ENCODE measurements around the gene GPX3. TPM values are rescaled to one million over a fixed set of nuclear protein-coding genes. Genes with fewer than 3 reads are reported as not detected.
A peak's percentile ranks its signal among the peaks of the same experiment; 100 is the strongest.

The GPX3 gene
- total and polyA plus RNA-seq, 2 donors (not counting 1 experiment from before 2014, with no cell fraction given) = 182 to 267 TPM

DNA sequence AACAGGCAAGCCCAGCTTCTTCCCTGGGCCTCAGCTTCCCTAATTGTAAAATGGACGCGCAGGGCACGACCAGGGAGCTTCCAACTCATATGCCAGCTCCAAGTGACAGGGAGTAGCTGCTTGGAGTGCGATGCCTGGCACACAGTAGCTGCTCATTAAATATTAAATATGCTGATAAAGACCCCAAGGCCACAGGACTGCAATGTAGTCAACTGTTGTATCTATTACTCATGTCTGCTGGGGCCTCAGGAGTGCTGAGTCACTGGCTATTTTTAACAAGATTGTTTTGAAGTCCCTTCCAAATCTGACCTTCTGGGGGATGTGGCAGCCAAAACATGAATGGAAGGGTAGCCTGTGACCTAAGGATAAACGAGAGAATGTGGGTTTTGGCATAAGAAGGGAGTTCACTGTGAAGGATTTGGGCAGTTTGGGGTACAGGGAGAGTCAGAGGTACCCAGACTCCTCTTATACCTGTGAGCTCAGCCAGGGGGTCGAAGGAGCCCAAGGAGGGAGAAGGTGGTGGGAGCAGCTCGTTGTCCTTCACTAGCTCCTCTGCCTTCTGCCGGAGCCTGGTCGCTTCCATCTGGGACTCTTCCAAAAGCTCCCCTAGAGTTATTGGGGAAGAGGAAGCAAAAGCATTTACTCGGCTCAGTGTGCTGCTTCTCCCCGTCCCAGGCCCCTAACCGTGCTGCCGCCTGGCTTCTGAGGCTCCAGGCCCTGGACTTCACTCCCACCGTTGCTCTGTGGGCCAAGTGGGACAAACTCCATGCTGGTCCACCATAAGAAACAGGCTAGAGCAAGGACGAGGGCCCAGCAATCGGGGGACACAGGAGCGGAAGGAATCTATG, 43.0 kb downstream of the GPX3 start:
- H3K4me1 ChIP-seq (ENCODE audit: control insufficient read depth, extremely low read depth, insufficient read depth, low read length) = peaks cover 26% of the 10 kb centered on the region
- H2AFZ ChIP-seq (ENCODE audit: low read length) = no peak overlapping the region
- no peaks in the 10 kb centered on the region for H3K9me3 ChIP-seq (ENCODE audit: control insufficient read depth, insufficient read depth, low read depth, low read length)
- peak; percentile 75 to 91 for DNase-seq (ENCODE audit: low read depth in 2 of 2)
- no peak for TF ChIP-seq CTCF (conservative IDR thresholded peaks at IDR 0.05 in 1 of 2, IDR thresholded peaks at IDR 0.05 in 1 of 2; ENCODE audit: low read depth in 1 of 2, low read length in 2 of 2)
- no peak for TF ChIP-seq EZH2 (IDR thresholded peaks at IDR 0.05; ENCODE audit: low read length, missing control alignments)
- peaks cover 1% of the 10 kb centered on the region for H4K20me1 ChIP-seq (ENCODE audit: control insufficient read depth, extremely low read depth, insufficient read depth, low read length)
- peaks cover 2% of the 10 kb centered on the region for H3K79me2 ChIP-seq (ENCODE audit: control insufficient read depth, insufficient read depth, low read length)
- H3K4me2 ChIP-seq (ENCODE audit: extremely low read depth, insufficient read depth, low read length) = peak overlapping the region; percentile 76
- peaks cover 7% of the 10 kb centered on the region for H3K36me3 ChIP-seq (ENCODE audit: control insufficient read depth, insufficient read depth, low read length)
- no peaks in the 10 kb centered on the region for H3K27me3 ChIP-seq (ENCODE audit: control insufficient read depth, insufficient read depth, low read length)
- H3K27ac ChIP-seq (ENCODE audit: insufficient read depth, low read length) = peak overlapping the region; percentile 80
- H3K9ac ChIP-seq (ENCODE audit: insufficient read depth, low read length) = no peak overlapping the region
- H3K4me3 ChIP-seq (replicated peaks in 1 of 4; ENCODE audit: control extremely low read depth in 1 of 4, insufficient read depth in 1 of 4, low read depth in 3 of 4, low read length in 4 of 4) = peak overlapping the region in 1 of 4 experiments; percentile 25

- Histone ChIP-seq H3K79me2 (ENCODE audit: control insufficient read depth, insufficient read depth, low read length) (peaks cover 2% of the 10 kb centered on the region), H3K27me3 (ENCODE audit: control insufficient read depth, insufficient read depth, low read length) (no peaks in the 10 kb centered on the region), H2AFZ (ENCODE audit: low read length) (no peak overlapping the region), H3K9ac (ENCODE audit: insufficient read depth, low read length) (no peak overlapping the region), H4K20me1 (ENCODE audit: control insufficient read depth, extremely low read depth, insufficient read depth, low read length) (peaks cover 1% of the 10 kb centered on the region), H3K4me1 (ENCODE audit: control insufficient read depth, extremely low read depth, insufficient read depth, low read length) (peaks cover 28% of the 10 kb centered on the region), H3K9me3 (ENCODE audit: control insufficient read depth, insufficient read depth, low read depth, low read length) (no peaks in the 10 kb centered on the region), H3K27ac (ENCODE audit: insufficient read depth, low read length) (no peak overlapping the region), H3K4me3 (replicated peaks in 1 of 4; ENCODE audit: control extremely low read depth in 1 of 4, insufficient read depth in 1 of 4, low read depth in 3 of 4, low read length in 4 of 4) (no peak overlapping the region), H3K36me3 (ENCODE audit: control insufficient read depth, insufficient read depth, low read length) (peaks cover 5% of the 10 kb centered on the region), H3K4me2 (ENCODE audit: extremely low read depth, insufficient read depth, low read length) (no peak overlapping the region)
- DNase-seq (ENCODE audit: low read depth in 2 of 2) = no peak
- TF ChIP-seq CTCF (conservative IDR thresholded peaks at IDR 0.05 in 1 of 2, IDR thresholded peaks at IDR 0.05 in 1 of 2; ENCODE audit: low read depth in 1 of 2, low read length in 2 of 2) (no peak), EZH2 (IDR thresholded peaks at IDR 0.05; ENCODE audit: low read length, missing control alignments) (no peak)
Measured at GRCh38 chr5:151064916-151065499, 44.6 kb downstream of the GPX3 start.

DNA sequence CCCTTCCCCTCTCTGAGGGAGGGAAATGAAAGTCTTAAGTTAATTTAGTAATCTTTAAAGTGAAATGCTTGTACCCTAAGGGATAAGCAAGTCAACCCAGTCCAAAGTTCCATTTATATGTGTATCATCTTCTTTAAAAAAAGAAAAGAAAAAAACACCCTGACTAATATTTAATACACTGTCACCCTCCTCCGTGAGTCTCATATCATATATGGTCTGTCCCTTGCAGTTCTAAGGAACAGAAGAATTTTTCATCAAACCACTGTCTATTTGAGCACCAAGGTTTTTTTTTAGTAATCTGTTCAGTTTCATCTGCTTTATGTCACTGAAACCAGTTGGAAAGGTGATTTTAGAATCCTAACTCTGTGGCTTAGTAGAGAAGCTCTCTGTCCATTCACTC, 45.2 kb downstream of the GPX3 start:
- peaks cover 27% of the 10 kb centered on the region for H3K4me1 ChIP-seq (ENCODE audit: control insufficient read depth, extremely low read depth, insufficient read depth, low read length)
- no peaks in the 10 kb centered on the region for H3K27me3 ChIP-seq (ENCODE audit: control insufficient read depth, insufficient read depth, low read length)
- peaks cover 2% of the 10 kb centered on the region for H3K79me2 ChIP-seq (ENCODE audit: control insufficient read depth, insufficient read depth, low read length)
- no peak overlapping the region for H3K27ac ChIP-seq (ENCODE audit: insufficient read depth, low read length)
- H2AFZ ChIP-seq (ENCODE audit: low read length) = no peak overlapping the region
- no peak for TF ChIP-seq CTCF (conservative IDR thresholded peaks at IDR 0.05 in 1 of 2, IDR thresholded peaks at IDR 0.05 in 1 of 2; ENCODE audit: low read depth in 1 of 2, low read length in 2 of 2)
- TF ChIP-seq EZH2 (IDR thresholded peaks at IDR 0.05; ENCODE audit: low read length, missing control alignments) = no peak
- no peak overlapping the region for H3K9ac ChIP-seq (ENCODE audit: insufficient read depth, low read length)
- peaks cover 4% of the 10 kb centered on the region for H4K20me1 ChIP-seq (ENCODE audit: control insufficient read depth, extremely low read depth, insufficient read depth, low read length)
- no peak overlapping the region for H3K4me2 ChIP-seq (ENCODE audit: extremely low read depth, insufficient read depth, low read length)
- no peak overlapping the region for H3K4me3 ChIP-seq (replicated peaks in 1 of 4; ENCODE audit: control extremely low read depth in 1 of 4, insufficient read depth in 1 of 4, low read depth in 3 of 4, low read length in 4 of 4)
- H3K9me3 ChIP-seq (ENCODE audit: control insufficient read depth, insufficient read depth, low read depth, low read length) = no peaks in the 10 kb centered on the region
- DNase-seq (ENCODE audit: low read depth in 2 of 2) = no peak
- H3K36me3 ChIP-seq (ENCODE audit: control insufficient read depth, insufficient read depth, low read length) = peaks cover 5% of the 10 kb centered on the region

All from fibroblast of lung (primary cell).